RWPE1 (cell line): ENCODE results near the gene VEZT.

Source experiments
- CTCF ChIA-PET: fragments of 350-600 bp; sonication (Branson Sonifier 250); formaldehyde crosslinking; extraction: SDS; loops from one replicate; lab custom pipeline; 2021; lab: Yijun Ruan, JAX
- POLR2A ChIA-PET: fragments of 400-600 bp; formaldehyde crosslinking; extraction: SDS; loops from one replicate; lab custom pipeline; 2020; ENCODE audit warnings: antibody characterized with exemption; ENCODE audit not compliant: low non-redundant PET; lab: Yijun Ruan, JAX
- DNase-seq: peaks from one replicate; pipeline ENCODE4 v3.0.0; 2012; ENCODE audit warnings: low spot score
- H3K27ac ChIP-seq: fragments of 450-650 bp; 2 replicates; pipeline ENCODE4 v1.5.1; 2017
- TF ChIP-seq, protein P1 (sequence below): fragments of 450-650 bp; conservative IDR thresholded peaks from 2 replicates; pipeline ENCODE4 v1.5.1; 2017; ENCODE audit warnings: low read depth, mild to moderate bottlenecking

Gene VEZT

DNA sequence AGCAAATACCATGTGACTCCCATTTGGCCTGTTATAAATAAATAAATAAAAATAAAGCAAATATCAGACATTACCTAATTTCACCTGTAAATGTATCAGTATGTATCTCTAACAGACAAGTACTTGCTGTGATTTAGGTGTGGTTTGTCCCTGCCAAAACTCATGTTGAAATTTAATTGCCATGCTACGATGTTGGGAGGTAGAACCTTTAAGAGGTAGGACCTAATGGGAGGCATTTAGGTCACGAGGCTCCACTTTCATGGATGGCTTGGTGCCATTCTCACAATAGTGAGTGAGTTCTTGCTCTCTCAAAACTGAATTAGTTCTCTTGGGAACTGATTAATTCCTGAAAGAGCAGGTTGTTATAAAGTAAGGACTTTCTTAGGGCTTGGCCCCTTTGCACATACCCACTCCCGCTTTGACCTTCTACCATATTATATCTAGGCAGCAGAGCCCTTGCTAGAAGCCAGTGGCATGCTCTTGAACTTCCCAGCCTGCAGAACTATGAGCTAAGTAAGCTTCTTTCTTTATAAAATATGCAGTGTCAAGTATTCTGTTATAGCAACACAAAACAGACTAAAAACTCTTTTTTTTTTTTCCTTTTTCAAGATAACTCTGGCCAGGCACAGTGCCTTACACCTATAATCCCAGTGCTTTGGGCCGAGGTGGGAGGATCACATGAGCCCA, 26.0 kb downstream of the VEZT start:
- DNase-seq: no peak
- no peak overlapping the region for H3K27ac ChIP-seq
- POLR2A ChIA-PET: interaction anchor here (0.6 kb wide), 1 partner anchor 22 kb away, joined by 5 read pairs; no protein-coding TSS in a partner anchor
- TF ChIP-seq, protein P1, sequence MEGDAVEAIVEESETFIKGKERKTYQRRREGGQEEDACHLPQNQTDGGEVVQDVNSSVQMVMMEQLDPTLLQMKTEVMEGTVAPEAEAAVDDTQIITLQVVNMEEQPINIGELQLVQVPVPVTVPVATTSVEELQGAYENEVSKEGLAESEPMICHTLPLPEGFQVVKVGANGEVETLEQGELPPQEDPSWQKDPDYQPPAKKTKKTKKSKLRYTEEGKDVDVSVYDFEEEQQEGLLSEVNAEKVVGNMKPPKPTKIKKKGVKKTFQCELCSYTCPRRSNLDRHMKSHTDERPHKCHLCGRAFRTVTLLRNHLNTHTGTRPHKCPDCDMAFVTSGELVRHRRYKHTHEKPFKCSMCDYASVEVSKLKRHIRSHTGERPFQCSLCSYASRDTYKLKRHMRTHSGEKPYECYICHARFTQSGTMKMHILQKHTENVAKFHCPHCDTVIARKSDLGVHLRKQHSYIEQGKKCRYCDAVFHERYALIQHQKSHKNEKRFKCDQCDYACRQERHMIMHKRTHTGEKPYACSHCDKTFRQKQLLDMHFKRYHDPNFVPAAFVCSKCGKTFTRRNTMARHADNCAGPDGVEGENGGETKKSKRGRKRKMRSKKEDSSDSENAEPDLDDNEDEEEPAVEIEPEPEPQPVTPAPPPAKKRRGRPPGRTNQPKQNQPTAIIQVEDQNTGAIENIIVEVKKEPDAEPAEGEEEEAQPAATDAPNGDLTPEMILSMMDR: no peak
- CTCF ChIA-PET: interaction anchor here (0.6 kb wide), 3 partner anchors 27 to 320 kb away, joined by 3 read pairs; no protein-coding TSS in a partner anchor

DNA sequence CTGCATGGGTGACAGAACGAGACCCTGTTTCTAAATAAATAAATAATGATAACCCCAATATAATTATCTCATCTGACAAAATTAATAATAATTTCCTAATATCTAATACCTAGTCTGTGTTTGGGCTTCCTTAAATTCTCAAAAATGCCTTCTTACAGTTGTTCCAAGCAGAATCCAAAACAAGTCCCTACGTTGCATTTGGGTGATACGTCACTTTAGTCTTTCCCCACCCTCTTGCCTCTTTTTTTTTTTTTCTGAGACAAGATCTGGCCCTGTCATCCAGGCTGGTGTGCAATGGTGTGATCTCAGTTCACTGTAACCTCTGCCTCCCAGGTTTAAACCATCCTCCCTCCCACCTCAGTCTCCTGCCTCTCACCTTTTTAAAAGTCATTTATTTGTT, 26.7 kb downstream of the VEZT start:
- ChIA-PET POLR2A (no interaction called here), CTCF (no interaction called here)
- TF ChIP-seq, protein P1: no peak
- no peak for DNase-seq
- H3K27ac ChIP-seq: no peak overlapping the region

DNA sequence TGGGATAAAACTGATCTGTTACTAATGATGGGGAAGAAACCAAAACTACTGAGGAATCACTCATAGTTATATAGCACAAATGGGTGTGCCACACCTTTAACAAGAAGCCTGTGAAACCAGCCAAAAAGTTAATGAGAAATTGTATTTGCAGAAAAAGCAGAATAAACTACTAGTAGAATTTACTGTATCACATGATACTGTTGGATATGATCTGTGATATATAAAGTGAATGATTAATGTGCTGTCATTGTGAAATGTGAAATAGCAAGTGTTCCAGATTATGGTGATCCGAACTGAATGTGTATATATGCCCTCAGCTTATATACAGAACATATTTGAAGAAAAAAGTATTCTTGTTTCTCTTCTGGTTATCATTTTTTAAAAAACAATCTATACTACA, 30.5 kb downstream of the VEZT start:
- ChIA-PET CTCF (interaction anchor here (0.6 kb wide), 1 partner anchor 181 kb away, joined by 3 read pairs; no protein-coding TSS in a partner anchor), POLR2A (no interaction called here)
- no peak for DNase-seq
- TF ChIP-seq, protein P1: no peak
- H3K27ac ChIP-seq: no peak overlapping the region

DNA sequence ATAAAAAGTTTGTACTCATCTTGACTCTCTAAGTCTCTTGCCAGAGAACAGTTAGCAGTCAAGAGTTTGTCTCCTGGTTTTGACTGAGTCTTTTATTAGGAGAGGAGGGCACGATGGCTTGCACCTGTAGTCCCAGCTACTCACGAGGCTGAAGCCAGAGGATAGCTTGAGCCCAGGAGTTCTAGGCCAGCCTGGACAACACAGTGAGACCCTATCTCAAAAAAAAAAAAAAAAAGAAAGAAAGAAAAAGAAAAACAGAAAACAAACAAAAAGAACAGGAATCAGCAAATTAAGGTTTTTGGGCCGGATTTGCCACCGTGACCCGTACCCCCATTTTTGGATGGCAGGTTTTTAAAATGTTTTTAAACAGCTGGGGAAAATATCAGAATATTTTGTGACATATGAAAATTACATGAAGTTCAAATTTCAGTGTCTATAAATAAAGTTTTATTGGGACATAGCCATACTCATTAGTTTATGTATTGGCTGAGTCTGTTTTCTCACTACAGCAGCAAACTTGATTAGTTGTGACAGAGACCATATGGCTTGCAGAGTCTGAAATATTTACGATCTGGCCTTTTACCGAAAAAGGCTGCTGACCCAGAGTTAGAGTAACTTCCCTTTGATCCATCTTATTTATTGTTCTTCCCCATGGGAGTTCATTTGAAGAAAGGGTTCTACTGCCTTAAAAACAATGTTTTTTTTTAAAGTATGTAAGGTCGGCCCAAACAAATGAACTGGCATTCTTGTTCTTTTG, 31.2 kb downstream of the VEZT start:
- no peak for DNase-seq
- POLR2A ChIA-PET: no interaction called here
- H3K27ac ChIP-seq: no peak overlapping the region
- CTCF ChIA-PET: interaction anchor here (0.6 to 0.7 kb wide), 3 partner anchors 182 to 1491 kb away, joined by 3 read pairs; no protein-coding TSS in a partner anchor
- TF ChIP-seq, protein P1: no peak

DNA sequence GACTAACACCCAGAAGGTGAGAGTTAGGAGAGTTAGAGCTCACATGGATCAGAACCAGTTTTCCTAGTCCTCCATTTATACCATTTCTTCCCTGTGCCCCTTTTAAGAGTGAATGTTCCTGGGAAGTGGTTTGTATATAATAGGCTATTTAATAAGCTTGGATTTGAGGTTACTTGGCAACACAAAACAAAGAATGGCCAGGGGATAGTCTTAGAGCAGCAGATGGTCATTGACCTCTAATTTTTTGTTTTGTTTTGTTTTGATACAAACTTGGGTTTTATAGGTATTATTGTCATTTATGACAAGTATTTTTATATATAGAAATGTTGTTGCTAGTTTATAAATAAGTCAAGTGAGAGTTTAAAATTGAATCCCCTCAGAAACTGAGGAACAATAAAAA, 35.8 kb downstream of the VEZT start:
- CTCF ChIA-PET: interaction anchor here (0.9 kb wide), 1 partner anchor 137 kb away, joined by 3 read pairs; no protein-coding TSS in a partner anchor
- TF ChIP-seq, protein P1: no peak
- no peak for DNase-seq
- POLR2A ChIA-PET: no interaction called here
- H3K27ac ChIP-seq: no peak overlapping the region

DNA sequence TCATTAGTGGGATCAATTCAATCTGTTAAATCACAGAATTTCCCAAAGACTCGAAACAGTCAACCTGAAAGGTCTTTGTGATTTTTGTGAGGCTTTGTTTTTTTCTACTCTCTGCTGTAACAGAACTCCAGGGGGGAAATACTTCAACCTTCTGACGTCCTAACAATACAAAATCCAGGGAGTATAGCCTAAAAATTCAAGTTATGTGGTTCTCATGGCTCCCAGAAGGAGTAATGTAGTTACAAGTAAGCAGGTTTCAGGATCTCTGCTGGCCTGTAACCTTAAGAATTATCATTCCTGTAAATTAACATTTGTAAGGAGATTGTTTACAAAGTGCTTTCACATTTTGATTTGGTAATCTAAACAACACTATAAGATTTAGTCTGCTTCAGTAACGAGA, 39.9 kb downstream of the VEZT start:
- ChIA-PET POLR2A (no interaction called here), CTCF (no interaction called here)
- TF ChIP-seq, protein P1: no peak
- DNase-seq: no peak
- H3K27ac ChIP-seq: no peak overlapping the region
